IPS-20b (cell line): ENCODE results near the gene CCDC86.

Experiments used
- H3K27ac ChIP-seq: one replicate; pipeline ENCODE4 v1.5.1; 2013; ENCODE audit warnings: low read length
- H3K27me3 ChIP-seq: 2 replicates; pipeline ENCODE4 v1.6.1; 2013; ENCODE audit warnings: mild to moderate bottlenecking, low read length, inconsistent platforms; ENCODE audit not compliant: insufficient read depth
- H3K36me3 ChIP-seq: 2 replicates; pipeline ENCODE4 v1.6.1; 2013; ENCODE audit warnings: low read depth, mild to moderate bottlenecking, inconsistent platforms, low read length, moderate library complexity; ENCODE audit not compliant: insufficient read depth
- H3K4me1 ChIP-seq: 2 replicates; pipeline ENCODE4 v1.6.1; 2013; ENCODE audit warnings: mild to moderate bottlenecking, control low read depth, inconsistent platforms, low read length, moderate library complexity; ENCODE audit not compliant: insufficient read depth
- H3K4me3 ChIP-seq: 2 replicates; pipeline ENCODE4 v1.5.1; 2013; ENCODE audit warnings: mild to moderate bottlenecking, low read length, inconsistent platforms
- H3K9ac ChIP-seq: 2 replicates; pipeline ENCODE4 v1.6.1; 2013; ENCODE audit warnings: low read depth, mild to moderate bottlenecking, inconsistent platforms, low read length, moderate library complexity
- H3K9me3 ChIP-seq: 2 replicates; pipeline ENCODE4 v1.6.1; 2013; ENCODE audit warnings: mild to moderate bottlenecking, low read depth, low read length, inconsistent platforms; ENCODE audit not compliant: insufficient read depth

The CCDC86 gene

DNA sequence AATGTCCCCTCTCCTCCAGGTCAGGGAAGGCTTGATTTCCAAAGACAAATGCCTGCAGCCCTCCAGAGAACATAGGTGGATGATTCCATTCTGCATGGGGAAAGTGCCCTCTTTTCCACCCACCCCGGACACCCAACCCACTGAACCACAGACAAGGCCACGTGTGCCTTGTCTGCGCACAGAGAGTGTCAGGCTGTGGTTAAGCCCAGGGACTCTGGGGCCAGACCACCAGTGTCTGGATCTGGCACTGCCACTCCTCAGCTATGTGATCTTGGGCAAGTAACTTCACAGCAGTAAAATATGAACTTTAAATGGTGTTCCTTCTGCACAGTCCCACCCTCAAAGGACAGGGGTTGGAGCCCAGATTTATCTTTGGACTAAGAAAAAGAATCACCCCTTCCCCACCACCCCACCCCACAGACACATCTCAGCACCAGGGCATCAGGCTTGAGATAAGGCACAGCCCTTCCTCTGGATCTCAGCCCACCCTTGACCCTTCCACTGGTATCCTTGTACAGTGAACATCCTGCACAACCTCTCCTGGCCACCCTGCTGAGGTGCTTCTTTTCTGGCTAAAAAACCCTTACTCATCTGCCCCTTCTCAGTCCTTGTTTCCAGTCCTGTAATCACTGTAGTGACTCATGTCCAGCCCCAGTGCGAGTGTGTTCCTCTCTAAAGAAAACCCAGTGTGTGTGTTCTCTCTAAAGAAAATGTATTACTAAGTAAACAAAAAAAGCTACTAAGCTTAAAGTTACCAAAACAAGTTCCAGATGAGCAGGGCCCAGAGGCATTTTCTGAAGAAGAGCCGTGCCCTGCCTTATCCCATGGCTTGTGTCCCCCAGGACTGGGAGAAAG lies 15.7 kb downstream of the CCDC86 start:
- H3K9me3 ChIP-seq: no peaks in the 10 kb centered on the region
- H3K4me1 ChIP-seq: no peaks in the 10 kb centered on the region
- peaks cover 31% of the 10 kb centered on the region for H3K27me3 ChIP-seq
- no peak overlapping the region for H3K9ac ChIP-seq
- H3K27ac ChIP-seq: no peak overlapping the region
- no peaks in the 10 kb centered on the region for H3K36me3 ChIP-seq
- H3K4me3 ChIP-seq: no peak overlapping the region

DNA sequence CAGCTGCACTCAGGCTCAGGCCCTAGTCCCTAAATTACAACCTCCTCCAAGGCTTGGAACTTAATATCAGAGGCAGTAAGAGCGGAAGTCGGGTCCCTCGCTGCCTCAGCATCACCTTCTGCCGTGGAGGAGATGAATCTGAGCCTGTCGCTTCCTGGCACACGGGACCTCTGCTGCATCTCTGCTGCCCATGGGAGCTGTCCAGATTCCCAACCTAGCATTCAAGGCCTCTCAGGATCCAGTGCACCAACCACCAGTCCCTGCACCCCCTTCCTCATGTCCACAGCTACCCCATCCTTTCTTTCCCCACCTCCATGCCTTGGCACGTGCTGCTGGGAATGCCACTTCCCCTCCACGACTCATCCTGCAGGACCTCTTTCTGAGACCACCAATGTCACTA lies 16.3 kb downstream of the CCDC86 start:
- Histone ChIP-seq H3K4me3 (no peak overlapping the region), H3K27ac (no peak overlapping the region), H3K27me3 (peaks cover 25% of the 10 kb centered on the region), H3K9ac (no peak overlapping the region), H3K36me3 (no peaks in the 10 kb centered on the region), H3K9me3 (no peaks in the 10 kb centered on the region), H3K4me1 (no peaks in the 10 kb centered on the region)

DNA sequence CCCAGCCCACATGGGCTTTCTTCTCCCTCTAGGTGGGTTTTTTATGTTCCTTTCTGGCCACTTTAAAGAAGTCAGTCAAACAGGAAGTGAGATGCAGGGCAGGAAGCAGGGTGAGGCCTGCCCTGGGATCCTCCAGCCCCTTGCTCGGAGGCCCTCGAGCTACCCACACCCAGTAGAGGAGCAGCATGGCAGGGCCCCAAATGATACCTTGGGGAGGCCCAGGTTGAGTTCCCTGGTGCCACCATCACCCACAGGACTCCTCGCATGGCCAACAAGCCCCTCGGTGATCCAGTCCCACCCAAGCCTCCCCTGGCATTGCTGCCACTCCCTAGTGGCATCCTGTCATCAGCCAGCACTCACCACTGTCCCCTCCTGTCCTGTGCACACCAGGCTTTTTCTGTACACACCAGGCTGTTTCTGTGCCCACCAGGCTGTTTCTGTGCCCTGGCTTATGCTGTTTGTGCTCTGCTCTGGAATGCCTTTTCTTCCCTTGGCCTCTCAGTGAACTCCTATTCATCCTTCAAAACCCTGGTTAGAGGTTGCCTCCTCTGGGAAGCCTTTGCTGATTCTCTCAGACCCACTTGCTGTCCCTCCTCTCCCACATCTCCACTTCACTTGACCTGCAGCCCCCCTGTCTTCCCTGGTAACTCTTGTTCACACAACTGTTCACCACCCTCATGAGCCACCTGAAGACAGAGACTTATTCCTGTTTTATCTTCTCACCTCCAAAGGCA lies 17.0 kb downstream of the CCDC86 start:
- peaks cover 18% of the 10 kb centered on the region for H3K27me3 ChIP-seq
- no peak overlapping the region for H3K27ac ChIP-seq
- H3K9me3 ChIP-seq: no peaks in the 10 kb centered on the region
- H3K4me1 ChIP-seq: no peaks in the 10 kb centered on the region
- H3K4me3 ChIP-seq: no peak overlapping the region
- no peaks in the 10 kb centered on the region for H3K36me3 ChIP-seq
- no peak overlapping the region for H3K9ac ChIP-seq

DNA sequence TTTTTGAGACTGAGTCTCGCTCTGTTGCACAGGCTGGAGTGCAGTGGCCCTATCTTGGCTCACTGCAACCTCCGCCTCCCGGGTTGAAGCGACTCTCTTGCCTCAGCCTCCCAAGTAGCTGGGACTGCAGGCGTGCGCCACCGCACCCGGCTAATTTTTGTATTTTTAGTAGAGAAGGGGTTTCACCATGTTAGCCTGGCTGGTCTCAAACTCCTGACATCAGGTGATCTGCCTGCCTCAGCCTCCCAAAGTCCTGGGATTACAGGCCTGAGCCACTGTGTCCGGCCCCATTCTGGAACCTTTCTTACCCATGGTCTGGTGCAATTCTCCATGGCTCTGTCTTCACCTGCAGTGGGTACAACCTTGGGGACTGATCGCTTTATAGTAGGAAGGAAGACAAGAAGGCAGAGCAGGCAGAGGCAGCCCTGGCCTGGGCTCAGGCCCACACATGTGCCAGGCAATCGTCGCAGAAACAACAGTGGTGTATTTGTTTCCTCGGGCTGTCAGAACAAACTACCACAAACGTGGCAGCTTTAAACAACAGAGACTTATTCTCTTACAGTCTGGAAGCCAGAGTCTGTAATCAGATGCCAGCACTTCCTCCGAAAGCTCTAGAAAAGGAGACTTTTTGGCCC lies 17.8 kb downstream of the CCDC86 start:
- no peaks in the 10 kb centered on the region for H3K9me3 ChIP-seq
- no peak overlapping the region for H3K9ac ChIP-seq
- no peak overlapping the region for H3K4me3 ChIP-seq
- no peaks in the 10 kb centered on the region for H3K4me1 ChIP-seq
- H3K36me3 ChIP-seq: no peaks in the 10 kb centered on the region
- peaks cover 10% of the 10 kb centered on the region; the same call in 1 of the 2 replicates for H3K27me3 ChIP-seq
- H3K27ac ChIP-seq: no peak overlapping the region

DNA sequence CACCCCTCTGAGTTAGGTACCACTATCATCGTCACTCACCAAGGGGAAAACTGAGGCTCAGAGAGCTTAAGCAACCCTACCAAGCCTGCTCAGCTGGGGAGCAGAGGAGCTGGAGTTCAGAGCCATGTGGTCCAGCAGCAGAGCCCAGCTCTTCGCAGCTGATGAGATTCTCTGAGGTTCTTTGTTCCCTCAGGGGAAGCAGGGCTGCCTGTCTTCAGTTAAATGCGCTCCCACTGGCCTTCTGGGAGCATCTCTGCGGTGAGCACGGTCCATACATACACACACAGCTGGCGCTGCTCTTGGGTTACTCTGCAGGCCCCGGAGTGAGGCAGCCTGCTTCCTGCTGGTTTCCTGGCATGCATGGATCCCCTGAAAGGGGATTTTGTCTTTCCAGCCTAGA lies 19.0 kb downstream of the CCDC86 start:
- no peaks in the 10 kb centered on the region for H3K27me3 ChIP-seq
- H3K4me1 ChIP-seq: no peaks in the 10 kb centered on the region
- H3K36me3 ChIP-seq: no peaks in the 10 kb centered on the region
- H3K9me3 ChIP-seq: no peaks in the 10 kb centered on the region
- H3K4me3 ChIP-seq: no peak overlapping the region
- no peak overlapping the region for H3K9ac ChIP-seq
- H3K27ac ChIP-seq: no peak overlapping the region

GRCh38 chr11:60862171-60862570 lies 20.3 kb downstream of the CCDC86 start:
- Histone ChIP-seq H3K27ac (no peak overlapping the region), H3K27me3 (no peaks in the 10 kb centered on the region), H3K9me3 (no peaks in the 10 kb centered on the region), H3K36me3 (no peaks in the 10 kb centered on the region), H3K9ac (no peak overlapping the region), H3K4me3 (no peak overlapping the region), H3K4me1 (no peaks in the 10 kb centered on the region)

DNA sequence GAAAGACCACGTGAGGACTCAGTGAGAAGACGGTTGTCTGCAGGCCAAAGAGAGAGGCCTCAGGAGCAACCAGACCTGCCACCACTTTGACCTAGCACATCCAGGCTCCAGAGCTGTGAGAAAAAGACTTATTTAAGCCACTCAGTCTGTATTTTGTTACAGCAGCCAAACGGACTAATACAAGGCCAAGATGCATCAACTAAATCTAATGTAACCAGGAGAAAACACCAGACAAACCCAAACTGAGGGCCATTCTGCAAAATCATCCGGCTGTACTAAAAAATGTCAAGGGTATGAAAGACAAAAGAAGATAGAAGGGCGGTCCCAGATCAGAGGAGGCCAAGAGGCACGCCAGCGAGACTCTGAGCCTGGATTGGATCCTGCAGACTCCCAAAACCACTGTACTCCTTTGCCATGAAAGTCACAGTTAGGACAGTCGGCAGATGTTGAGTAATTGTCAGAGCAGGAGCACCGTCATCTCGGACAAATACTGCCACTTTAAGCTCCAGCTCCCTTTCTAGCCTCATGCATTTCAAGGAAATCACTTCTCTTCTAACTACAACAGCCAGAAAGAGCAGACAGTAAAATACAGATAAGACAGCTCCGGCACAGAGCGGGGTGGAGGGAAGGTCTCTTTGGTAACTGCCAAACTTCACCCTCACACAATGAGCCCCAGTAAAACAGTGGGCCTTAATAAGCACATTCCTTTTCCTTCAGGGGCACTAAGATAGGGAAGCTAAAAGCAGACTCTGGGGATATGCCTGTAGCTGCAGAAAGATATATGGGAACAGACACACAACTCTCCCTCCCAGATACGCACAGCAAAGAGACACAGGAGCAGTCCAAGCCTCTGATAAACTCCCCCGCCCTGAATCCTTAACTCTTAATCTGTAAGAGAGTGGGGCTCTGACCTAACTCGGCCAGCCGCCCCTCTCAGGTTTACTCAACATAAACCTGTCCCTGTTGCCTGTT lies 21.9 kb downstream of the CCDC86 start:
- Histone ChIP-seq H3K9me3 (no peaks in the 10 kb centered on the region), H3K36me3 (no peaks in the 10 kb centered on the region), H3K27ac (no peak overlapping the region), H3K9ac (no peak overlapping the region), H3K4me3 (no peak overlapping the region), H3K4me1 (no peaks in the 10 kb centered on the region), H3K27me3 (no peaks in the 10 kb centered on the region)

GRCh38 chr11:60864856-60865513 lies 23.1 kb downstream of the CCDC86 start:
- no peak overlapping the region for H3K27ac ChIP-seq
- H3K4me1 ChIP-seq: no peaks in the 10 kb centered on the region
- no peak overlapping the region for H3K4me3 ChIP-seq

GRCh38 chr11:60866911-60867870 lies 25.3 kb downstream of the CCDC86 start, which contains the start of gene ZP1:
TSS of gene ZP1 (plus strand) at chr11:60867542. CDS start at chr11:60867562, 20 bp downstream.
- Histone ChIP-seq H3K36me3 (no peaks in the 10 kb centered on the region), H3K4me3 (no peak within 1 kb of the TSS), H3K9ac (no peak within 1 kb of the TSS), H3K27me3 (no peaks in the 10 kb centered on the region), H3K9me3 (no peaks in the 10 kb centered on the region), H3K4me1 (no peaks in the 10 kb centered on the region), H3K27ac (no peak within 1 kb of the TSS)

More at GRCh38 chr11:60864856-60865513, 23.1 kb downstream of the CCDC86 start:
- no peaks in the 10 kb centered on the region for H3K9me3 ChIP-seq
- H3K36me3 ChIP-seq: no peaks in the 10 kb centered on the region
- H3K9ac ChIP-seq: no peak overlapping the region
- no peaks in the 10 kb centered on the region for H3K27me3 ChIP-seq
